ENCODE data around the gene FOXD1.
"Not testable (repeated sequence)": the region's sequence is repeated elsewhere in the genome, so short reads cannot be mapped to it uniquely, and the experiment has no call there.

- TF ChIP-seq, protein P1, sequence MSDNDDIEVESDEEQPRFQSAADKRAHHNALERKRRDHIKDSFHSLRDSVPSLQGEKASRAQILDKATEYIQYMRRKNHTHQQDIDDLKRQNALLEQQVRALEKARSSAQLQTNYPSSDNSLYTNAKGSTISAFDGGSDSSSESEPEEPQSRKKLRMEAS (IDR thresholded peaks at IDR 0.05; ENCODE audit: low read depth, low read length), result not testable (repeated sequence)
- not testable (repeated sequence) for TF ChIP-seq CTCF (IDR thresholded peaks at IDR 0.05; ENCODE audit: low read depth, low read length); POLR2A (IDR thresholded peaks at IDR 0.05; ENCODE audit: extremely low read depth, insufficient read length)
Measured at GRCh38 chr5:73468638-73469037, 20.1 kb upstream of the FOXD1 start.

All from NB4 (cell line).